GM10266 (cell line): ENCODE measurements around the gene PPFIA4.
"Not testable (repeated sequence)": the region's sequence is repeated elsewhere in the genome, so short reads cannot be mapped to it uniquely, and the experiment has no call there.

Experiments used
- DNase-seq: peaks from one replicate; pipeline ENCODE4 v3.0.0; 2012; ENCODE audit errors: extremely low spot score
- CTCF ChIP-seq: IDR thresholded peaks from 2 replicates; pipeline ENCODE4 v1.5.1; 2012; ENCODE audit warnings: mild to moderate bottlenecking, low read depth; ENCODE audit not compliant: control insufficient read depth, insufficient read depth; ENCODE audit errors: missing control alignments

PPFIA4 gene

GRCh38 chr1:203001986-203002385 lies 24.3 kb upstream of the PPFIA4 start:
- no peak for DNase-seq
- no peak for TF ChIP-seq CTCF

GRCh38 chr1:203002951-203003350 lies 23.3 kb upstream of the PPFIA4 start:
- no peak for DNase-seq
- TF ChIP-seq CTCF, result no peak

GRCh38 chr1:203005395-203006142 lies 20.7 kb upstream of the PPFIA4 start:
- not testable (repeated sequence) for DNase-seq

GRCh38 chr1:203006948-203007871 lies 19.1 kb upstream of the PPFIA4 start, which contains the start of gene TMEM183A:
TSS of gene TMEM183A (plus strand) at chr1:203007374. CDS start at chr1:203007466, 92 bp downstream.
- no peak for TF ChIP-seq CTCF
- peak; percentile 91 for DNase-seq

GRCh38 chr1:203009185-203009584 lies 17.1 kb upstream of the PPFIA4 start:
- DNase-seq, result no peak
- no peak for TF ChIP-seq CTCF

- no peak for DNase-seq
- TF ChIP-seq CTCF, result no peak
Observed at GRCh38 chr1:203011582-203011981, 14.7 kb upstream of the PPFIA4 start.

GRCh38 chr1:203017061-203017460 lies 9.2 kb upstream of the PPFIA4 start:
- no peak for DNase-seq
- no peak for TF ChIP-seq CTCF
